Loucy (cell line): ENCODE results near the gene SRXN1.

Experiments
- H2AFZ ChIP-seq: fragments of 200-600 bp; sonication (generic); 2 replicates; pipeline ENCODE4 v1.6.0; 2016; ENCODE audit warnings: antibody characterized with exemption, mild to moderate bottlenecking, low read length, moderate library complexity
- H3F3A ChIP-seq: fragments of 200-600 bp; 2 replicates; pipeline ENCODE4 v1.6.0; 2016; ENCODE audit warnings: antibody characterized with exemption, low read depth, mild to moderate bottlenecking
- H3K27me3 ChIP-seq: fragments of 200-600 bp; sonication (generic); 2 replicates; pipeline ENCODE4 v1.6.1; 2014; ENCODE audit warnings: low read length, mild to moderate bottlenecking; ENCODE audit not compliant: insufficient read depth, poor library complexity, severe bottlenecking
- H3K36me3 ChIP-seq: fragments of 200-600 bp; sonication (generic); 2 replicates; pipeline ENCODE4 v1.6.1; 2016; ENCODE audit warnings: low read length; ENCODE audit not compliant: insufficient read depth
- H3K4me1 ChIP-seq: fragments of 200-600 bp; sonication (generic); 2 replicates; pipeline ENCODE4 v1.5.1; 2014; ENCODE audit warnings: low read length, mild to moderate bottlenecking; ENCODE audit not compliant: insufficient read depth, poor library complexity, severe bottlenecking
- H3K4me2 ChIP-seq: fragments of 200-600 bp; sonication (generic); 2 replicates; pipeline ENCODE4 v1.6.0; 2014; ENCODE audit warnings: antibody characterized with exemption, low read length, low read depth, mild to moderate bottlenecking; ENCODE audit not compliant: poor library complexity, severe bottlenecking
- H3K4me3 ChIP-seq: fragments of 200-600 bp; sonication (generic); 2 replicates; pipeline ENCODE4 v1.5.1; 2014; ENCODE audit warnings: low read length, mild to moderate bottlenecking, mixed read lengths; ENCODE audit not compliant: poor library complexity, severe bottlenecking
- H3K79me2 ChIP-seq: fragments of 200-600 bp; sonication (generic); 2 replicates; pipeline ENCODE4 v1.6.1; 2014; ENCODE audit warnings: low read length; ENCODE audit not compliant: insufficient read depth
- H3K9ac ChIP-seq: fragments of 200-600 bp; sonication (generic); 2 replicates; pipeline ENCODE4 v1.6.0; 2014; ENCODE audit warnings: mild to moderate bottlenecking, low read depth, low read length, moderate library complexity; ENCODE audit not compliant: poor library complexity, severe bottlenecking
- H3K9me2 ChIP-seq: fragments of 200-600 bp; sonication (generic); replicated peaks from 2 replicates; pipeline ENCODE4 v1.6.1; 2016; ENCODE audit warnings: low read depth, low read length, mixed read lengths
- H3K9me3 ChIP-seq: fragments of 200-600 bp; sonication (generic); 2 replicates; pipeline ENCODE4 v1.6.1; 2014; ENCODE audit warnings: mild to moderate bottlenecking, antibody characterized with exemption, low read length, low read depth; ENCODE audit not compliant: insufficient read depth
- H4K20me1 ChIP-seq: fragments of 200-600 bp; sonication (generic); 2 replicates; pipeline ENCODE4 v1.6.0; 2014; ENCODE audit warnings: antibody characterized with exemption, low read length, mild to moderate bottlenecking; ENCODE audit not compliant: insufficient read depth, poor library complexity, severe bottlenecking
- CTCF ChIP-seq: fragments of 200-600 bp; sonication (generic); conservative IDR thresholded peaks from 2 replicates; pipeline ENCODE4 v1.5.1; 2014; ENCODE audit warnings: mild to moderate bottlenecking, antibody characterized with exemption, low read length
- EZH2phosphoT487 ChIP-seq: fragments of 200-600 bp; IDR thresholded peaks from 2 replicates; pipeline ENCODE4 v1.6.1; 2018; ENCODE audit warnings: antibody characterized with exemption, mild to moderate bottlenecking, moderate library complexity, borderline replicate concordance

SRXN1 gene

GRCh38 chr20:699342-699741, 46.3 kb upstream of the SRXN1 start:
- Histone ChIP-seq H3K27me3 (no peaks in the 10 kb centered on the region), H3K9ac (peak overlapping the region; percentile 34), H3K36me3 (no peaks in the 10 kb centered on the region), H3K79me2 (no peaks in the 10 kb centered on the region), H3K9me3 (no peaks in the 10 kb centered on the region), H3K4me3 (no peak overlapping the region), H3K4me2 (peak overlapping the region; percentile 46), H2AFZ (no peak overlapping the region), H3K9me2 (no peaks in the 10 kb centered on the region), H3K4me1 (peaks cover 10% of the 10 kb centered on the region), H3F3A (no peaks in the 10 kb centered on the region), H4K20me1 (no peaks in the 10 kb centered on the region)
- TF ChIP-seq CTCF (no peak), EZH2phosphoT487 (no peak)

GRCh38 chr20:698276-698675, 45.3 kb upstream of the SRXN1 start:
- Histone ChIP-seq H3K9me2 (no peaks in the 10 kb centered on the region), H3K27me3 (no peaks in the 10 kb centered on the region), H2AFZ (no peak overlapping the region), H3K79me2 (no peaks in the 10 kb centered on the region), H3K4me2 (no peak overlapping the region), H3K36me3 (no peaks in the 10 kb centered on the region), H3K4me3 (no peak overlapping the region), H3K4me1 (peaks cover 10% of the 10 kb centered on the region), H3K9me3 (no peaks in the 10 kb centered on the region), H4K20me1 (no peaks in the 10 kb centered on the region), H3K9ac (no peak overlapping the region), H3F3A (no peaks in the 10 kb centered on the region)
- TF ChIP-seq EZH2phosphoT487 (no peak), CTCF (no peak)

GRCh38 chr20:697826-698225, 44.8 kb upstream of the SRXN1 start:
- TF ChIP-seq EZH2phosphoT487 = no peak
- no peak for TF ChIP-seq CTCF
- Histone ChIP-seq H3K4me1 (peaks cover 10% of the 10 kb centered on the region), H3K27me3 (no peaks in the 10 kb centered on the region), H3K36me3 (no peaks in the 10 kb centered on the region), H3K4me2 (no peak overlapping the region), H2AFZ (no peak overlapping the region), H3K9me2 (no peaks in the 10 kb centered on the region), H3K9ac (no peak overlapping the region), H3K9me3 (no peaks in the 10 kb centered on the region), H3K79me2 (no peaks in the 10 kb centered on the region), H4K20me1 (no peaks in the 10 kb centered on the region), H3K4me3 (no peak overlapping the region), H3F3A (no peaks in the 10 kb centered on the region)
